SK-N-SH (cell line): ENCODE data around the gene OR10V1. TPM values are rescaled to one million over a fixed set of nuclear protein-coding genes. Genes with fewer than 3 reads are reported as not detected.

ENCODE experiments used
- CTCF ChIA-PET: fragments of 300-600, 350-600 bp; formaldehyde crosslinking; extraction: SDS; loops from one replicate; lab custom pipeline; 2021; lab: Yijun Ruan, JAX
- POLR2A ChIA-PET: fragments of 350-600 bp; sonication (Branson Sonifier 250); formaldehyde crosslinking; extraction: SDS; loops from one replicate; lab custom pipeline; 2020; ENCODE audit warnings: antibody characterized with exemption, inconsistent platforms; lab: Yijun Ruan, JAX
- DNase-seq: peaks from one replicate; pipeline ENCODE4 v3.0.0; 2012
- H2AFZ ChIP-seq: fragments of 200-600 bp; sonication (generic); 2 replicates; pipeline ENCODE4 v1.8.1; 2016; ENCODE audit warnings: antibody characterized with exemption, mild to moderate bottlenecking, low read depth
- H3F3A ChIP-seq: fragments of 200-600 bp; sonication (generic); replicated peaks from 2 replicates; pipeline ENCODE3; 2016; ENCODE audit warnings: antibody characterized with exemption, mild to moderate bottlenecking; ENCODE audit not compliant: insufficient read depth
- H3K27ac ChIP-seq, 2 experiments: fragments of 200-500 bp in 1 of 2; fragments of 200-600 bp in 1 of 2; sonication (Bioruptor generic) in 1 of 2; sonication (generic), shearing (Covaris generic) in 1 of 2; 2 replicates each; pipeline versions ENCODE4 v1.5.1 to v1.6.1; 2014 to 2016; ENCODE audit warnings: low read depth in 2 of 2, inconsistent platforms in 1 of 2, low read length in 1 of 2, mild to moderate bottlenecking in 1 of 2, mixed read lengths in 1 of 2
- H3K27me3 ChIP-seq: fragments of 200-600 bp; sonication (generic), shearing (Covaris generic); 2 replicates; pipeline ENCODE4 v1.6.1; 2016; ENCODE audit warnings: mixed run types; ENCODE audit not compliant: insufficient read depth
- H3K36me3 ChIP-seq, 2 experiments: fragments of 200-500 bp in 1 of 2; fragments of 200-600 bp in 1 of 2; sonication (Bioruptor generic) in 1 of 2; sonication (generic) in 1 of 2; replicated peaks in 1 of 2; 2 replicates each; pipeline versions ENCODE3 to v1.5.1; 2014 to 2016; ENCODE audit warnings: low read length in 1 of 2, mild to moderate bottlenecking in 1 of 2; ENCODE audit not compliant: insufficient read depth in 2 of 2, control insufficient read depth in 1 of 2
- H3K4me1 ChIP-seq, 2 experiments: fragments of 200-500 bp in 1 of 2; fragments of 200-600 bp in 1 of 2; sonication (Bioruptor generic) in 1 of 2; sonication (generic), shearing (Covaris generic) in 1 of 2; 2 replicates each; pipeline versions ENCODE4 v1.5.1 to v1.6.1; 2014 to 2016; ENCODE audit warnings: low read depth in 1 of 2, low read length in 1 of 2, mixed run types in 1 of 2; ENCODE audit not compliant: insufficient read depth in 2 of 2, control insufficient read depth in 1 of 2
- H3K4me2 ChIP-seq: fragments of 200-600 bp; sonication (generic), shearing (Covaris generic); 2 replicates; pipeline ENCODE4 v1.6.1; 2017; ENCODE audit warnings: mixed run types
- H3K4me3 ChIP-seq, 2 experiments: fragments of 200-500 bp in 1 of 2; fragments of 200-600 bp in 1 of 2; sonication (Bioruptor generic) in 1 of 2; sonication (generic), shearing (Covaris generic) in 1 of 2; 2 replicates each; pipeline versions ENCODE4 v1.5.1 to v1.8.1; 2014 to 2016; ENCODE audit warnings: low read depth in 2 of 2, inconsistent platforms in 1 of 2, low read length in 1 of 2, mild to moderate bottlenecking in 1 of 2, mixed read lengths in 1 of 2, moderate library complexity in 1 of 2
- H3K79me2 ChIP-seq: fragments of 200-600 bp; sonication (generic); 2 replicates; pipeline ENCODE4 v1.8.1; 2017; ENCODE audit warnings: mild to moderate bottlenecking; ENCODE audit not compliant: insufficient read depth
- H3K9ac ChIP-seq: fragments of 200-600 bp; sonication (generic); 2 replicates; pipeline ENCODE4 v1.6.1; 2017; ENCODE audit warnings: mixed run types
- H3K9me2 ChIP-seq: fragments of 200-600 bp; sonication (generic); 2 replicates; pipeline ENCODE4 v1.6.1; 2017; ENCODE audit warnings: mixed run types
- H3K9me3 ChIP-seq: fragments of 200-600 bp; sonication (generic); 2 replicates; pipeline ENCODE4 v1.6.1; 2017; ENCODE audit warnings: mixed run types, mild to moderate bottlenecking, moderate library complexity
- H4K20me1 ChIP-seq: fragments of 200-600 bp; sonication (generic); 2 replicates; pipeline ENCODE4 v1.6.1; 2017; ENCODE audit warnings: mild to moderate bottlenecking, mixed run types; ENCODE audit not compliant: insufficient read depth
- CHD2 ChIP-seq: fragments of 150-350 bp; IDR thresholded peaks from 2 replicates; pipeline ENCODE4 v1.6.1; 2018; ENCODE audit warnings: low read length; ENCODE audit not compliant: partially characterized antibody
- ELF1 ChIP-seq: IDR thresholded peaks from 2 replicates; pipeline ENCODE4 v1.4.0; 2012
- EP300 ChIP-seq, 2 experiments: IDR thresholded peaks; 2 replicates each; pipeline versions ENCODE4 v1.4.0 to v1.6.1; 2012; ENCODE audit warnings: borderline replicate concordance in 1 of 2, low read depth in 1 of 2, low read length in 1 of 2
- MEF2A ChIP-seq: IDR thresholded peaks from 2 replicates; pipeline ENCODE4 v1.4.0; 2012; ENCODE audit warnings: low read depth, borderline replicate concordance
- NFIC ChIP-seq: IDR thresholded peaks from 2 replicates; pipeline ENCODE4 v1.4.0; 2012; ENCODE audit warnings: borderline replicate concordance
- NRF1 ChIP-seq: IDR thresholded peaks from 2 replicates; pipeline ENCODE4 v1.6.1; 2012; ENCODE audit warnings: low read depth, mild to moderate bottlenecking, low read length
- RAD21 ChIP-seq: IDR thresholded peaks from 2 replicates; pipeline ENCODE4 v1.6.1; 2012; ENCODE audit warnings: mild to moderate bottlenecking, low read length
- RCOR1 ChIP-seq: fragments of 150-350 bp; IDR thresholded peaks from 2 replicates; pipeline ENCODE4 v1.6.1; 2017; ENCODE audit warnings: antibody characterized with exemption, low read length
- REST ChIP-seq: IDR thresholded peaks from 2 replicates; pipeline ENCODE4 v1.6.1; 2012; ENCODE audit warnings: mild to moderate bottlenecking, low read depth, low read length, moderate library complexity
- RFX5 ChIP-seq: IDR thresholded peaks from 2 replicates; pipeline ENCODE4 v1.6.1; 2012; ENCODE audit warnings: mild to moderate bottlenecking, improper control_type of control experiment, low read length
- RXRA ChIP-seq: IDR thresholded peaks from 2 replicates; pipeline ENCODE4 v1.4.0; 2012; ENCODE audit warnings: low read depth, mild to moderate bottlenecking, borderline replicate concordance
- SMC3 ChIP-seq: IDR thresholded peaks from 2 replicates; pipeline ENCODE4 v1.6.1; 2012; ENCODE audit warnings: low read depth, low read length, improper control_type of control experiment
- TCF12 ChIP-seq: IDR thresholded peaks from 2 replicates; pipeline ENCODE4 v1.4.0; 2012
- TEAD4 ChIP-seq: IDR thresholded peaks from 2 replicates; pipeline ENCODE4 v1.4.0; 2012; ENCODE audit warnings: mild to moderate bottlenecking, borderline replicate concordance; ENCODE audit not compliant: insufficient read depth
- polyA plus RNA-seq, 3 experiments: library from polyadenylated mRNA; depleted of rRNA; stranded (reverse); fragments of >200 nt; gene quantifications; 2 replicates each; pipeline ENCODE4 v1.2.3, GENCODE V29; 2012
- TF ChIP-seq, protein P1 (sequence below): IDR thresholded peaks from 2 replicates; pipeline ENCODE4 v1.4.0; 2012; ENCODE audit warnings: low read depth, borderline replicate concordance
- TF ChIP-seq, protein P2 (sequence below): IDR thresholded peaks from 2 replicates; pipeline ENCODE4 v1.4.0; 2012; ENCODE audit warnings: low read depth
- TF ChIP-seq, protein P3 (sequence below): fragments of 150-350 bp; IDR thresholded peaks from 2 replicates; pipeline ENCODE4 v1.6.1; 2016; ENCODE audit warnings: mild to moderate bottlenecking, low read depth, low read length

OR10V1 gene
- polyA plus RNA-seq, 1 of the 3 experiments (the other 2 are of a cell fraction), result not detected

DNA sequence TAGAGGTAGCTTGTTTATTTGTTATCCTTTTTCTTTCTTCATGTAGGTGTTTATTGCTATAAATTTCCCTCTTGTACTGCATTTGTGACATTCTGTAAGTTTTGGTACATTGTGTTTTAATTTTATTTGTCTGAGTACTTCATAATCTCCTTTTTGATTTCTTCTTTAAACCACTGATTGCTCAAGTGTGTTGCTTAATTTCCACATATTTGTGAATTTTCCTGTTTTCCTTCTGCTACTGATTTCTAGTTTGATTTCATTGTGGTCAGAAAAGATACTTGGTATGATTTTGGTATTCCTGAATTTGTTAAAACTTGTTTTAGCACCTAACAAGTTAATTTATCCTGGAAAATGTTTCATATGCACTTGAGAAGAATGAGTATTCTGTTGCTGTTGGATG is 15.1 kb downstream of the OR10V1 start (continued):
- TF ChIP-seq, protein P1, sequence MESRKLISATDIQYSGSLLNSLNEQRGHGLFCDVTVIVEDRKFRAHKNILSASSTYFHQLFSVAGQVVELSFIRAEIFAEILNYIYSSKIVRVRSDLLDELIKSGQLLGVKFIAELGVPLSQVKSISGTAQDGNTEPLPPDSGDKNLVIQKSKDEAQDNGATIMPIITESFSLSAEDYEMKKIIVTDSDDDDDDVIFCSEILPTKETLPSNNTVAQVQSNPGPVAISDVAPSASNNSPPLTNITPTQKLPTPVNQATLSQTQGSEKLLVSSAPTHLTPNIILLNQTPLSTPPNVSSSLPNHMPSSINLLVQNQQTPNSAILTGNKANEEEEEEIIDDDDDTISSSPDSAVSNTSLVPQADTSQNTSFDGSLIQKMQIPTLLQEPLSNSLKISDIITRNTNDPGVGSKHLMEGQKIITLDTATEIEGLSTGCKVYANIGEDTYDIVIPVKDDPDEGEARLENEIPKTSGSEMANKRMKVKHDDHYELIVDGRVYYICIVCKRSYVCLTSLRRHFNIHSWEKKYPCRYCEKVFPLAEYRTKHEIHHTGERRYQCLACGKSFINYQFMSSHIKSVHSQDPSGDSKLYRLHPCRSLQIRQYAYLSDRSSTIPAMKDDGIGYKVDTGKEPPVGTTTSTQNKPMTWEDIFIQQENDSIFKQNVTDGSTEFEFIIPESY, result no peak
- TF ChIP-seq TEAD4 (no peak), RCOR1 (no peak), TCF12 (no peak), SMC3 (no peak), REST (no peak), RAD21 (no peak)
- TF ChIP-seq, protein P2, sequence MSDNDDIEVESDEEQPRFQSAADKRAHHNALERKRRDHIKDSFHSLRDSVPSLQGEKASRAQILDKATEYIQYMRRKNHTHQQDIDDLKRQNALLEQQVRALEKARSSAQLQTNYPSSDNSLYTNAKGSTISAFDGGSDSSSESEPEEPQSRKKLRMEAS, result no peak

DNA sequence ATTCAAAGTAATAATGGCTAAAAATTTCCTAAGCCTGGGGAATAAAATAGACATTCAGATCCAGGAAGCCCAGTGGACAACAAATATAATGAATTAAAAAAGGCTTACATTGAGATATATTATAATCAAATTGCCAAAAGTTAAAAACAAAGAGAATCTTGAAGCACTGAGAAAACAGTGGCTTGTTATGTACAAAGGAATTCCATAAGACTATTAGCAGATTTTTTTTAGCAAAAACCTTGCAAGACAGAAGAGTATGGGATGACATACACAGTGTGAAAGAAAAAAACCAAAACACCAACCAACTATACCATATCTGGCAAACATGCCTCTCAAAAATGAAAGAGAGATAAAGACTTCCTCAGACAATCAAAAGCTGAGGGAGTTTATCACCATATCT is 20.7 kb downstream of the OR10V1 start:
- Histone ChIP-seq H3K9me3 (peaks cover 9% of the 10 kb centered on the region; the same call in 1 of the 2 replicates), H3K4me1 (no peaks in the 10 kb centered on the region), H3K9me2 (no peaks in the 10 kb centered on the region), H3K9ac (no peak overlapping the region), H3K27ac (no peak overlapping the region), H3K4me2 (no peak overlapping the region), H3F3A (no peaks in the 10 kb centered on the region), H4K20me1 (no peaks in the 10 kb centered on the region), H3K36me3 (no peaks in the 10 kb centered on the region), H3K27me3 (no peaks in the 10 kb centered on the region; the same call in 1 of the 2 replicates), H2AFZ (no peak overlapping the region), H3K4me3 (no peak overlapping the region), H3K79me2 (no peaks in the 10 kb centered on the region)
- CTCF ChIA-PET, result interaction anchor here (0.6 to 0.7 kb wide), 3 partner anchors 45 to 557 kb away, joined by 3 read pairs; no protein-coding TSS in a partner anchor
- POLR2A ChIA-PET, result no interaction called here
- DNase-seq, result no peak
- TF ChIP-seq RXRA, result no peak
- TF ChIP-seq REST, result no peak
- TF ChIP-seq, protein P1, result no peak
- no peak for TF ChIP-seq CHD2
- no peak for TF ChIP-seq MEF2A
- TF ChIP-seq RCOR1, result no peak
- TF ChIP-seq EP300 (IDR thresholded peaks at IDR 0.05; ENCODE audit: borderline replicate concordance in 1 of 2, low read depth in 1 of 2, low read length in 1 of 2), result no peak
- no peak for TF ChIP-seq NFIC
- TF ChIP-seq ELF1, result no peak
- TF ChIP-seq NRF1, result no peak
- TF ChIP-seq, protein P2, result no peak
- TF ChIP-seq, protein P3, sequence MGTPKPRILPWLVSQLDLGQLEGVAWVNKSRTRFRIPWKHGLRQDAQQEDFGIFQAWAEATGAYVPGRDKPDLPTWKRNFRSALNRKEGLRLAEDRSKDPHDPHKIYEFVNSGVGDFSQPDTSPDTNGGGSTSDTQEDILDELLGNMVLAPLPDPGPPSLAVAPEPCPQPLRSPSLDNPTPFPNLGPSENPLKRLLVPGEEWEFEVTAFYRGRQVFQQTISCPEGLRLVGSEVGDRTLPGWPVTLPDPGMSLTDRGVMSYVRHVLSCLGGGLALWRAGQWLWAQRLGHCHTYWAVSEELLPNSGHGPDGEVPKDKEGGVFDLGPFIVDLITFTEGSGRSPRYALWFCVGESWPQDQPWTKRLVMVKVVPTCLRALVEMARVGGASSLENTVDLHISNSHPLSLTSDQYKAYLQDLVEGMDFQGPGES, result no peak
- TF ChIP-seq RFX5, result no peak
